Frontal cortex (tissue), 4 donors: ENCODE data around the gene PRDM8. TPM values are rescaled to one million over a fixed set of nuclear protein-coding genes. Genes with fewer than 3 reads are reported as not detected.
"Not testable (repeated sequence)": the region's sequence is repeated elsewhere in the genome, so short reads cannot be mapped to it uniquely, and the experiment has no call there.

Experiments used
- DNase-seq, 2 donors: peaks; one replicate each; pipeline ENCODE4 v3.0.0; 2012; ENCODE audit warnings: low spot score in 2 of 2
- FAIRE-seq: peaks from 2 replicates; lab custom pipeline; 2012; peaks lifted over from hg19 to GRCh38; lab: Jason Lieb, UNC
- total RNA-seq: library from RNA; depleted of rRNA; stranded (reverse); fragments of >200 nt; gene quantifications from one replicate; pipeline ENCODE4 v1.2.3, GENCODE V29; 2014
- donor health status: control.
- donor health status: control.
- donor health status: control.

PRDM8 gene
- total RNA-seq, 1 donor from 2014 or later: 26.9 TPM

DNA sequence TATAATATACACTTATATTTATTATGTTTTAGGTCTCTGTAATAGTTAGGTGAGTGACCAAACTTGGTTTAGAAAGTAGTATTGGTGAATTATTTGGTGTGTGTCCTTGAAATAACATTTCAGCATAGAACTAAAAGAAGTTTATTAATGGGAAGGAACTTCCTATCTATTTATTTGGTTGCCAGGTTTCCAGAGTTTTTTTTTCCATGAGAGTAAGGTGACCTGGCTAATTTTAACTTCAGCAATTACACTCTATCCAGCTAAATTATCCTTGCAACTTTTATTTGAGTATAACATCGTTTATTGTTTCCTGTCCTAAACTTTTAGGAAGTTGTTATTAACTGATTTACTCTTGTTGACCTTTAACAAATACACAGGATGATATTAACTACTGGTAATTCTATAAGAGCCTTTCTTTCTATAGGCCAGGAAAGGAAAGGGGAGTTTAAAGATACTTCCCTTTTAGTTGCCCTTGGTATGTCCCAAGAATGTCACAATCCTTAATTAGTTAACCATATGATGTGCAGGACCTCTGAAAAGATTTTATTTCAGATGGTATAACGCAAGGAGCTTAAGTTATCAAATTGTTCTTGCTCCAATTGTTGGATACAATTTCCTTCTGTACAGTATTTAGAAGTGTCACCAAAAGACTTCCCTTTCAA is 18.9 kb downstream of the PRDM8 start:
- DNase-seq (no peak), FAIRE-seq (no peak)

DNA sequence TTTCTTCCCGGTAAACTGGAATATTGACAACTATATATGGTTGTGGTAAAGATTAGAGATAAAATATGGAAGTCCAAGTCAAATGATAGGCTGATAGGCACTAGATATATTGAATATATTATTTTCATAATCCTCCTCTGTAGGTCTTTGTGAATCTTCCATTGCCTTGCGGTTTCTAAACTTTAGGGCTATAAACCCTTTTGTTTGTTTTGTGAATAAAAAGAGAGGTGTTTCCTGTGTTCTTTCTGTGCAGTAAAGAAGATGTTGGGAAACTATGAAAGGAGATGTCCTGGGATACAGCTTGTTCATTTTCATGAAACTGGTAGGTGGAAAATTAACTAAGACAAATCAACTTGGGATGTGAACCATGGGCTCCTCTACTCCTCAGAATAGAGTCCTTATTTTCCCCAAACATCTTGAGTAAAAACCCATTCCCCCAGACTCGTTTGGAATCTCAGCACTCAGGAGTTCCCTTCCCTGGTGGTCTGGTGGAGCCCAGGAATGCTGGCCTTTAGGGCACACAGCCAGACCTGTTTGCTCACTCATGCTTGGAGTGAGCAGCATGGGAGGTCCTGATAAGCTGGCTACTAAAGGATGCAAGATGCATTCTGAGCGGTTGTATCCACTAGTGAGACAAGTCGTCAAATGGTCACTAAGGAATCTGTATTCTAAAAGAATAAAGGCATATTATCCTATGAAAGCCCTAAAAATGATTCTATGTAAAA is 22.2 kb downstream of the PRDM8 start:
- DNase-seq: no peak
- FAIRE-seq: no peak

DNA sequence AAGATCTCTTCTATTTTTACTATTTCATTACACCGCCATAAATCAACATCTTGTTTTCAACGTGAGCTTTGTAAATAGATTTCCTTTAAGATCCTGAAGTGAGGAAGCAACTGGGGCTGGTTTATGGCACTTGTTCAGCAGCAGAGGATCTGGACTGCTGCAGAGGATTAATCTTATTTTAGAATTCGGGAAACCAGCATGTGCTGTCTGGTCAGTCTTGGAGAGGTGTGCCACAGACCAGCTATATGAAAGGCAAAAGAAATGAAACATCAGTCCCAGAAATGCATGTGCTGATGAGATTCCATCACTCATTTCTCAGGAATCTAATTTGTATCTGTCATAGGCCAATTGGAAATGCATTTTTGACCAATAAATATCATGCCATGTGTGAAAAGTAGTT is 23.4 kb downstream of the PRDM8 start:
- DNase-seq (no peak), FAIRE-seq (no peak)

DNA sequence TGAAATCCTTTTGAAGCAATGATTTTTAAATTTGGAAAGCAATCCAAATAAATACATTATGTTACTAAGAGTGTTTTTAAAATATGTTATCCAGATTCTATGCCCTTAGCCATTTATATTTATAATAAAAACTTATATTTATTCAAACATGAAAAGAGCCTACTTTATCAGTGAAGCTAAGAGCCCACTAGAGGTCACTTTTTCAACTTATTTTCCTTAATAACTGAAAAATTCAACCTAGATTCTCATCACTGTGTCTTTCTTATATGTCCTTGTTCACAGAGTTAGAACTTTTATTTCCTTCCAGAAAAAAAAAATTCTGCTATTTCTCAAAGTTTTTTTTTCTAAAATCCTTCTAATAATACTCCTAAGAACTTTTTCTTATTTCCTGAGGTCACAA is 23.9 kb downstream of the PRDM8 start:
- DNase-seq (no peak), FAIRE-seq (peak; percentile 78)

DNA sequence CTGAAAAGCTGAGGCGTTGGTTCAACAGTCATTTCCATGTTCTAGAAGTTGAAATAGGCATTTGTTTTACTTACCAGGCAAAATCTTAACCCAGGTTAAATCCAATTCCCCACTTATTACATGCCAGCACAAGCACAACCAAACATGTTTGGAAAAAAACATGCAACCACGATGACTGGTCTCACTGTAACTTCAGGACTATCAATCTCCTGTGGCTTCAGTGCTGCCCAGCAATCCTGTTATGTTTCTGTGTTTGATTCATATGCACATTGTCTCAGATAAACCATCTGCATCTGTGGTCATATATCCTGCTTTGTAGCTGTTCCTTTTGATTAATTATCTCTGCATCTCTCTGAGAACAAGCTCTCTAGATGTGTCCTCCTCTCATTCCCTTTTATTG is 28.3 kb downstream of the PRDM8 start:
- no peak for FAIRE-seq

DNA sequence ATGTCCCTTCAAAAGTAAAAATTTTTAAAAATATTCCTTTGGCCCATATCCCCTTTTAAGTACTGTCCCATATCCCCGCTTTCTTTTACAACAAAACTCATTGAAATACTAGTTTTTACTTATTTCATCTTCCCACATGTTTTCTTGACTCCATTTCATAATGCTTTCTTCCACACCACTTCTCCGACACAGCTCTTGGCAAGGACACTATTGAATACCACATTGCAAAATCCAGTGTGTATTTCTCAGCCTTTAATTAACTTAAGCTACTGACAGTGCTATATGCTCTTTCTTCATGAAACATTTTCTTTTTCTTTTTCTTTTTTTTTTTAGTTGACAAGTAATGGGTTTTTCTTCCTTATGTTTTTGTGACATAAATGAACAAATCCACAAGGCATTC is 28.8 kb downstream of the PRDM8 start:
- FAIRE-seq (no peak), DNase-seq (no peak)

More for the DNA sequence above, 28.3 kb downstream of the PRDM8 start:
- no peak for DNase-seq

DNA sequence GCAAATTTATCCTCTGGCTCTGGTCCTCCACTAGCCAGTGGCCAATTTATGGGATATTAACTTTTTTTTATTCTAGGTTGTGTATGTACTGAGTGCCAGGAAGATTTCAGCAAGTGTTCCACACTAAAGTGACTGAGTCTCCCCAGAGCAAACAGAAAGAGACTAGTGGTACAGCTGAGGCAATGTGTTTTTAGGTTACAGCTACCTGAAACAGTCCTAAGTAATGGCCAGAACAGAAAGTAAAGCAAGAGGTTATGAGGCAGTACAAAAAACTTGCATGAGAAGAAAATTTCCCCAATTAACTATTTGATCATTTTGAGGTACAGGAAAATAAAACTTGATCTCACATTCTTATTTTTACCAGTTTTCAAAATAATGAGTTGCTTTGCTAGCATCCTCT is 31.2 kb downstream of the PRDM8 start:
- FAIRE-seq: no peak
- no peak for DNase-seq

DNA sequence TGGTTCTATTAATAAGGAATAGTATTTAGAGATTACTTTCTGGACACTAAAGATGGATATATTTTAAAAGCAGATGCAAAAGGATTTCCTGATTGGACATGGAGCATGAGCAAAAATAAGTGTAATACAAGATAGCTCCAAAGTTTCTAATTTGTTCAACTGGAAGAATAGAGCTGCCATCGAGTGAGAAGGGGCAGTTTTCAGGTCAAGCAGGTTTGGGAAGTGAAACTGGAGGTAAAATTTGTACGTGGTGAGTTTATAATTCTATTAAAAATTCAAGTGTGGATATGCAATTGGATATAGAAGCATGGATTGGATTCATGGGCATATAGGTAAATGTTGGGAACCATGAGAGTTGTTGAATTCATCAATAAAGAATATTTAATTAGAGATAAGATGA is 31.8 kb downstream of the PRDM8 start:
- DNase-seq: no peak
- no peak for FAIRE-seq

DNA sequence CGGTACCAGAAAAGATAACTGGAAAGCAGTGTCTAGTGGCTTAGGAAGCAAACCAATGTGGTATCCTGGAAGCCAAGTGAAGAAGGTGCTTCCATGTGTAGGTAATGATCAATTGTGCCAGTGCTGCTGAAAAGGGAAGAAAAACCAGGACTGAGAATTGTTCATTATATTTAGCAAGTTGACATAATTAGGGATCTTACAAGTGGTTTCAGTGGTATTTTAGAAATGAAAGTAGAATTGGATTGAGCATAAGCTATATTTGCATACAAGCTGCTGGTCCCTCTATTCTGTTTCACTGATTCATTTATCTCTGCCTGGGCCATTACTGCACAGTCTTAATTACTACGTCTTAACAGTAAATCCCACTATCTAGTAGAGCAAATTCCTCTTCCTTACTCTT is 32.3 kb downstream of the PRDM8 start:
- no peak for FAIRE-seq
- no peak for DNase-seq

DNA sequence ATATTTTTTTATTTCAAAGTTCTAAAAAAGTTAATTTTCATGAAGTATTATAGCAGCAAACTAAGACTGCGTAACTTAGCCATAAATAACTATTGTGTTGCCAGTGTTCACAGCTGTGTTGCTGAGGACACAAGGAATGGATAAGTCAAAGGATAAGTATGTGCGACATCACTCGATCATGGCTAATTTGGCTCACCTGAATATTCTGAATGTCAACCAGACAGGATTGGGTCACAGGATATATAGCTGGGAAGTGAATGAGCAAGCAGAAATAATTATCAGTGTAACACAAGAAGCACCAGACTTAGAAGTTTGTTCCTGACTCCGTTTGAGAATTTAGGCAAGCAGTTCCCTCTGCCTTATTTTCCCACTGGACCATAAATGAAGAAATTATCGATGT is 33.9 kb downstream of the PRDM8 start:
- DNase-seq (no peak), FAIRE-seq (no peak)

DNA sequence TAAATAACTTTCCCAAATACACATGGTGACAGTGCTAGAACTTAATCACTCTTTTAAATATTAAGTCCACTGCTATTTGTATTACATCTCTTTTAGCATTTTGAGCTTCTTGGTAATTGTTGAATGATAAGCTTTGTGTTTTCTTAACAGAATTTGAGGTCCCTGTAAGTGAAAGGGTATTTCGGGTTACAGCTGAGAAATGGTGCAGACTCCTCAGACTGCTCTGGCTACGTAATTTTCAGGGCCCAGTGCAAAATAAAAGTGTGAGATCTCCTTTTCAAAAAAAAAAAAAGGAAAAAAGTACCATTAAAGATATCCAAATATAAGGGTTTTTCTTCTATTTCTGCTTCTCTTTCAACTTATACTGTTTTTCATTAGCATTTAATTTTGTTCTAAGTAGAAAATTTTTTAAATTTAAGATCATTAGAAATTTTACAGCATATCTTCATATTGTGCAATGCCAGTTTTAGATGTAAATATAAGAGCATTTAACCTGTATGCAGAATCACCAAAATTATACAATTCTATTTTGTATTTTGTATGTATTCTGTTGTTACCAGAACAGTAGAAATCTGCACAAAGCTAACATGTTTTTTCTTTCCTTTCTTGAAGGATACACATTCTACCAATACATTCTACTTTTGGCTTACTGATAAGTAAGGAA is 35.5 kb downstream of the PRDM8 start:
- no peak for FAIRE-seq
- DNase-seq: no peak

DNA sequence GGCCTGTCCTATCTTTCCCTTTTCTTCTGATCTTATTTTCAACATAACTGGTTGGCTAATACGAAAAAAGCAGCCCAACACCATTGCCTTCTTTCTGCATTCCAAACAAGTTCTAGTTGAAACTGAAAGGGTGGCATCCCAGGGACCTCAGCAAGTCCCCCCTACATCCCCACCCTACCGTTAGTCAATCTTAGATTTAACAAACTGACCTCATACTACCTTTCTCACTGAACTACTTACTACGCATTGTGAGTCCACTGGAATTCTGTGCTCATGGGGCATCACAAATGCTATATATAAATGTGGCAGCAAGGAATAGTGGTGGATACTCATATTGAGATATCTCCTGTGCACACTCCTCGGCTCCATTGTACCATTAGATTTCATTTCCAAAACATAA is 36.1 kb downstream of the PRDM8 start:
- FAIRE-seq: no peak
- no peak for DNase-seq

DNA sequence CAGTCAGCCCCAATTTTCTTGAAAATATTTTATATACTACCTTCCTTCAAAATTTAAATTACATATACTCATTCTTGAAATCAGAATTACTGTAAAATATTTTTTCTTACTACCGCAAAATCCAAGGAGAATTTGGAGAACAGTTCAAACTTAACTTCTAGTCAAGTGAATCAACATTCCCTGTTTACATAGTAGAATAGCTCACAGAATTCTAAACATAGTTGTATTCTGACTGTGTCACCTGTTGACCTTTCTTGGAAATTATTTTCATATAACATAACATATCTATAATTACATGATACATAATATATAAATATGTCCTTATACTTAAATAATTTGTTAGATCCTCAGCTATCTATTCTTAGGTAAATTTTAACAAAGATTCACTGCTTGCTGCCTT is 38.1 kb downstream of the PRDM8 start:
- FAIRE-seq (peak; percentile 36), DNase-seq (no peak)

DNA sequence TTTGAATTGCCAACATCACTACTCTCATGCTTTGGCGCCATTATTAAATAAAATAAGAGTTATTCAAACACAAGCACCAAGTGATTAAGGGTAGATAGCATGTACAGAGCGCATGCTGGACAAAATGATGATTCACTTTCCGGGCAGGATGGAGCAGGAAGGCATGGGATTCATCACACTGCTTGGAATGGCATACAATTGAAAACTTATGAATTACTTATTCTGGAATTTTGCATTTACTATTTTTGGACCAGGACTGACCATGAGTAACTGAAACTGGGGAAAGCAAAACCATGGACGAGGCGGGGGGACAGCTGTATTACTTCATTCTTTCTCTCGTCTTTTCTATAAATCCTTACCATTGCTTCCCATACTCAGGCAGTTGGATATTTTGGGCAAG is 40.7 kb downstream of the PRDM8 start:
- FAIRE-seq (no peak), DNase-seq (no peak)

DNA sequence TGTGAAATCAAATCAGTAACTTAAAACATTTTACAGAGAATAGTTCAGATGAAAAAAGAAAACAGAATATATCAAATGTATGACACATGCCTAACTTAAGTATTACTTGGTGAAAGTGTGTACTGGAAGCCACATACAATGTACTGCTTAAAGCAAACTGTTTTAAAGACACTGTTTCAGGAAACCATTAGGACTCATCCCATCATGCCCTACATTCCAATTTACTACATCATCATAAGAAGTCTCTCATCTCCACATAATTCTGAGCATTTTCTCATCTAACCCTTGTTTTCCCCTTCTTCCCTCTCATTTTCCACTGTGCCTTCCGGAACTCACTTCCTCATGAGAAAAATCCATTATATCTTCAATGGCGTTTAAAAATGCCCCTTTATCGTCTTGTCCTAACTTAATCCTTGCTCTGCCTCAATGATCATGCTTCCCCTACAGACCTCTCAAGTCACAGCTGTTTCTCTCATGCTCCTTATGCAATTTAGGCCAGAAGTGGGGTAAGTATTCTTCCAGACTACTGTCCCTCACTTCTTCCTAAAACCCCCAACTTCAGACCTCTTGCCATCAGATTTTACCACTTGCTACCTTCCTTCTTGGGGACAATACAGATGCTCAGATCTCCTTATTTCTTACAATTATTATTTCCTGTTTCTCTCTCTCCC is 42.3 kb downstream of the PRDM8 start:
- FAIRE-seq (no peak), DNase-seq (no peak)

DNA sequence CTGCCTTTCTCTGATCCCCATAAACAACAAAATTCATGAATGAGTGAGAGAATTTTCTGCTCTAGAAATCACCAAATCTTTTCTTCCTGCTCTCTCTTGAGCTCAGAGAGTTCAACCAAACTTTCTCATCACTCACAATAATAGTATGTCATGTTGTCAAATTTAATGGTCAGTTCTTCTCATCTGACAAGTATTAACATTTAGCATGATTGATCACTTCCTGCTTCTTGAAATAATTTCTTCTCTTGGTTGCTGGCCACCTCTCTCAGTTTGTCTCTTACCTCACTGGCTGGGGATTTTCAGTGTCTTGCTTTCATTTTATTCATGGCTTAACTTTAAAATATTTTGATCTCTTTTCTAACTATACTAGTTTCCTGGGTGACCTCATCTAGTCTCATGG is 43.7 kb downstream of the PRDM8 start:
- FAIRE-seq (no peak), DNase-seq (no peak)

DNA sequence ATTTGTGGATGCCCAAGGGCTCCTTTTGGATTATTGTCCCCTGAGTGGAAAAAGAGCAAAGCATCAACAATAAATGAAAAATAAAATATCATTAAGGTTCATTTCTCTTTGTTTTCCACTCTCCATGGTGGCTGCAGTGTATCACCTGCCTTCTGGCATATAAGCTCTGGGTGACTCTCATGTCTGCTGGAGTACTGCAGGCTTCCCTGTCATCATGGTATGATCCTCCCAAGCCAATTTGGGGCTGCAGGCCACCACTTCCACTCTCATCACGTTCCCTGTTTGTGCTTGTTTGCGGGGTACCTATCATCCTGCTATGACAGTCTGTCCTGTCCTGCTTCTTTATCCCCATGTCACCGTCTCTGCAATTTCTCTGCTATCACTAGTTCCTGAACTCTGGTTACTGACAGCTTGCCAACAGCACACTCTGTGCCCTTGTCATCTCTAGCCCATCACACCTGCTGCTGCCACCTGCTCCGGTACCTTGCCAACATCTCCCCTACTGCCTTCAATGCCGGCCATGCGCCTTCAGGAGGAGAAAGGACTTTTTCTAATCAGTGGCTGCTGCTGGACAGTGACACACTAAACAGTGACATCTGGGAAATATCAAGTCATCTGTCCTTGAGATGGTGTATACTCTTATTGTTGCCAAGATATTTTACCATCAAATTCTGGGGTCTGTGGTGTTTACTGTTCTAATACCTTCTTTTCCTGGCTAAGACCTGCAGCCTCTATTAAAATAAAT is 46.1 kb downstream of the PRDM8 start:
- no peak for FAIRE-seq
- DNase-seq: no peak

DNA sequence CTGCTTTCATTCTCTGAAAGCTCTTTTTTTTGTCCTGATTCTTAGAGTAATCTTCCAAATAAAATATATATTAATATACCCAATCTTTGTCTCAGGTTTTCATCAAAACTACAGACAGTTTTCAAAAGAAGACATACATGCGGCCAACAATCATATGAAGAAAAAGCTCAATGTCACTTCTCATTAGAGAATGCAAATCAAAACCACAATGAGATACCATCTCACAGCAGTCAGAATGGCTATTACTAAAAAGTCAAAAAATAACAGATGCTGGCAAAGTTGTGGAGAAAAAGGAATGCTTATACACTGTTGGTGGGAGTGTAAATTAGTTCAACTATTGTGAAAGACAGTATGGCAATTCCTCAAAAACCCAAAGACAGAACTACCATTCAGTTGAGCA is 50.2 kb downstream of the PRDM8 start:
- DNase-seq: not testable (repeated sequence)
- FAIRE-seq: peak; percentile 17

DNA sequence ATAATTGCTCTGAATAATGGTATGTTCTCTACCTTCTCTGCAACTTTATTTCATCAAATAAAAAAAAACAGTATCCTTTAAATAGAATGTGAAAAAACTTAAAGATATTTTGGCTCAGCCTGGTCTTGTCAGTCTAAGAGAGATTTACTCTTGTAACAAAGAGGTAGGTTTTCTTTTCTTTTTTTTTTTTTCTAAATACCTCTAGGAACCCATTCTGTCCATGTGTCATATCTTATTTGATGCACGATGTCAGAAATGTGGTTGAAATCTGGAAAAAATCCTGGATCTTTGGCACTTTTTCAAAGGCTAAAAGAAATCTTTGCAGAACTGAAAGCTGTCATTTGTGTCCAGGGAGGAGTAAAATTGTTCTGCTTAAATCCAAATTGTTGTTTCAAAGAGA is 51.8 kb downstream of the PRDM8 start:
- no peak for DNase-seq
- no peak for FAIRE-seq

DNA sequence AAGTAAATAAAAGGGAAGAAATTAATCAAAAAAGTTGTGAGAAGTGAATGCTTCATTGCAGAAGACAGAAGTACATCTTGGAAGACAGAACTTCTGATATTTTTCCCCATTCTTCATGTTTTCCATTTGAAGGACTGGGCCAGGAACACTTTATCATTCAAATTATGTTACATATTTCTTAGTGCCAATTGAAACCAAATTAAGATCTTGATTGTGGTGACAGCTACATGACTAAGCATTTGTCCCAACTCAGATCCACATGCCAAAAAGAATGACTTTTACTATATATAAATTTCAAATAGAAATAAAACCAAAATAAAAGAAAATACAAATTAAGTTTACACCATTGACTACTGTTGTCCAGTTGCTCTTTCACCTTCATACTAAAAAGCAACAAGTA is 55.1 kb downstream of the PRDM8 start:
- no peak for DNase-seq
- FAIRE-seq: no peak
